ENCODE measurements around the gene MRNIP. TPM values are rescaled to one million over a fixed set of nuclear protein-coding genes. Genes with fewer than 3 reads are reported as not detected.

MRNIP gene
- total RNA-seq, 1 experiment from 2014 or later = 33.6 TPM

DNA sequence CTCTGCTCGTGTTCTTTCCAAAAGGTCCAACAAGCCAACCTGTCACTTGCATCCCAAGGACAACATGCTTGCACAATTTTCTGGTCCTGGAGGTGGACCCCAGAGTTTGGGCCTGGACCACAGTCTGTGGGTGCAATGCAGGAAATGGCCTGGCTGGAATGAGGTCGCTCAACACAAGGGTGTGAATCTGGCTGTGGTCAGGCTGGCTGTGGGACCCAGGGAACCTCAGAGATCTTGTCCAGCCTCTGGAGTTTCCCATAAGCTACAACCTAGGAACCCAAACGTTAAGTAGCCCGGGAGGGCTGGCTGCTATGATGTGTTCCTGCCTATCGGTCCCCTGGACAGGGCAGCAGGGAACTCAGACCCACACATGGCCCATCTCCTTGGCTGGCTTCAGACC is 33.6 kb upstream of the MRNIP start:
- Histone ChIP-seq H3K27me3 (ENCODE audit: low read length) (no peaks in the 10 kb centered on the region), H2AFZ (ENCODE audit: low read length) (no peak overlapping the region), H4K20me1 (ENCODE audit: insufficient read depth, low read depth, low read length) (no peaks in the 10 kb centered on the region), H3K27ac (ENCODE audit: low read length) (no peak overlapping the region), H3K4me1 (ENCODE audit: low read length) (no peaks in the 10 kb centered on the region), H3K9ac (ENCODE audit: low read length) (no peak overlapping the region), H3K36me3 (ENCODE audit: insufficient read depth, low read length) (peaks cover 23% of the 10 kb centered on the region), H3K9me3 (ENCODE audit: low read length) (no peaks in the 10 kb centered on the region), H3K79me2 (ENCODE audit: low read length) (no peaks in the 10 kb centered on the region), H3K4me3 (ENCODE audit: low read length) (no peak overlapping the region), H3K4me2 (ENCODE audit: low read depth, low read length, poor library complexity, severe bottlenecking) (no peak overlapping the region), H3K9me2 (replicated peaks; ENCODE audit: insufficient read depth, low read length) (no peaks in the 10 kb centered on the region)
- DNase-seq = no peak

DNA sequence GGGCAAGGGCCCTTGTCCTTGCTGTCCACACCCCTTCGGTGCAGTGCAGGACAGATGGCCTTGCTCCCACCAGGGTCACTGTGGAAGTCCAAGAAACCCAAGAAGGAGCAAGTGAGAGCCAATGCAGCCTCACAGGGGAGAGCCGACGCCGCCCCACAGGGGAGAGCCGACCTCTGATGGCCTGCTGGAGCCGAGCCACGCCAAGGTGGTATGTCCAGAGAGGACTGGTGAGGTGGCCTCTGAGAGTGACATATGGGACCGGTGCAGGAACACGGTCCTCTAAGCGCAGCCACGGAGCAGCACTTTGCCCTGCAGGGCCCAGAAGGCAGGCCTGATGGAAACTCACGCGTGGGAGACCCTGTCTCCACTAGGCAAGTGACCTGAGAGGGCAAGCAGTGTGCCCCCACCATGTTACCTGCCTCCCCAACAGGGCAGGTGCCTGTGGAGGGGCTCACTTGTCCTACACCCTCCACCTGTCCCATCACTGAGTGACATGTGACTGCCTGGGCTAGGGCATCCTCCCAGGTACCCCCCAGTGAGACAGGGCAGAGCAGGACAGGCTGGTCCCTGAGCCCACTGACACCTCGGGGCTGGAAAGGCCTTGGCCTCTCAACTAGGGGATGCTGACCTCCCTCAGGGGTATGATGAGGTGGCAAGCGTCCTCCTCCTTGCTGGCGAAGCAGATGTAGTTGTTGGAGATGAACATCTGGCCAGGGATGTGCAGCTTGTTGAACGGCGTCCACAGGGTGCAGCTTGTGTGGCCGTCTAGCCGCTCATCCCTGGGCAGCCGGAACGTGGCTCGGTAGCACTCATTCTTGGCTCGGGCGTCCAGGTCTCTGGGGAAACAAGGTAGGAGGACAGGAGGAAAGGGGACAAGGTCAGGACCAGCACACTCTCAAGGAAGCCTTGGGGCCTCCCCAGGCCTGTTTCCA is 32.4 kb upstream of the MRNIP start:
- H3K4me3 ChIP-seq (ENCODE audit: low read length) = no peak overlapping the region
- no peak overlapping the region for H2AFZ ChIP-seq (ENCODE audit: low read length)
- H3K27me3 ChIP-seq (ENCODE audit: low read length) = no peaks in the 10 kb centered on the region
- H3K4me2 ChIP-seq (ENCODE audit: low read depth, low read length, poor library complexity, severe bottlenecking) = no peak overlapping the region
- no peaks in the 10 kb centered on the region for H3K9me3 ChIP-seq (ENCODE audit: low read length)
- no peaks in the 10 kb centered on the region for H4K20me1 ChIP-seq (ENCODE audit: insufficient read depth, low read depth, low read length)
- H3K4me1 ChIP-seq (ENCODE audit: low read length) = no peaks in the 10 kb centered on the region
- DNase-seq = no peak
- no peaks in the 10 kb centered on the region for H3K9me2 ChIP-seq (replicated peaks; ENCODE audit: insufficient read depth, low read length)
- peaks cover 33% of the 10 kb centered on the region for H3K36me3 ChIP-seq (ENCODE audit: insufficient read depth, low read length)
- no peaks in the 10 kb centered on the region for H3K79me2 ChIP-seq (ENCODE audit: low read length)
- H3K9ac ChIP-seq (ENCODE audit: low read length) = no peak overlapping the region
- H3K27ac ChIP-seq (ENCODE audit: low read length) = no peak overlapping the region

DNA sequence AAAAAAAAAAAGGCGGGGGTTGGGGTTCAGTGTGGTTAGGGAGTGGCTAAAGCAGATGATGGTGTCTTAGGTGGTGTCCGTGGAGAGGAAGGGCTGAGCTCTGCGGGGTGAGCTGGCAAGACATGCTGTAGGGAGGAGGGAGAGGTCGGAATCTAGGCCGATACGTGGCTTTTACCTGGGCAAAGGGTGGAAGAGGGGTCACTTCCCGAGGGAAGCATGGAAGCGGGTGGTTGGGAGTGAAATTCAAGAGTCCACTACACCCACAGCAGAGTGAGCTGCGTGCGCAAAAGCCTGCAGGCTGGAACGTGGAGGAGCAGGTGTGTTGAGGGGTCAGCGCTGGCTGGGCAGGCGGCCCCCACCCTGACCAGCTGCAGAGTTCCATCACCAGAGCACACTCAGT is 31.3 kb upstream of the MRNIP start:
- H3K9me3 ChIP-seq (ENCODE audit: low read length) = no peaks in the 10 kb centered on the region
- no peak overlapping the region for H3K4me3 ChIP-seq (ENCODE audit: low read length)
- H2AFZ ChIP-seq (ENCODE audit: low read length) = no peak overlapping the region
- no peak overlapping the region for H3K9ac ChIP-seq (ENCODE audit: low read length)
- no peaks in the 10 kb centered on the region for H4K20me1 ChIP-seq (ENCODE audit: insufficient read depth, low read depth, low read length)
- H3K79me2 ChIP-seq (ENCODE audit: low read length) = no peaks in the 10 kb centered on the region
- H3K27ac ChIP-seq (ENCODE audit: low read length) = no peak overlapping the region
- H3K9me2 ChIP-seq (replicated peaks; ENCODE audit: insufficient read depth, low read length) = no peaks in the 10 kb centered on the region
- H3K4me2 ChIP-seq (ENCODE audit: low read depth, low read length, poor library complexity, severe bottlenecking) = no peak overlapping the region
- H3K4me1 ChIP-seq (ENCODE audit: low read length) = no peaks in the 10 kb centered on the region
- no peaks in the 10 kb centered on the region for H3K27me3 ChIP-seq (ENCODE audit: low read length)
- no peak for DNase-seq
- H3K36me3 ChIP-seq (ENCODE audit: insufficient read depth, low read length) = peaks cover 30% of the 10 kb centered on the region

DNA sequence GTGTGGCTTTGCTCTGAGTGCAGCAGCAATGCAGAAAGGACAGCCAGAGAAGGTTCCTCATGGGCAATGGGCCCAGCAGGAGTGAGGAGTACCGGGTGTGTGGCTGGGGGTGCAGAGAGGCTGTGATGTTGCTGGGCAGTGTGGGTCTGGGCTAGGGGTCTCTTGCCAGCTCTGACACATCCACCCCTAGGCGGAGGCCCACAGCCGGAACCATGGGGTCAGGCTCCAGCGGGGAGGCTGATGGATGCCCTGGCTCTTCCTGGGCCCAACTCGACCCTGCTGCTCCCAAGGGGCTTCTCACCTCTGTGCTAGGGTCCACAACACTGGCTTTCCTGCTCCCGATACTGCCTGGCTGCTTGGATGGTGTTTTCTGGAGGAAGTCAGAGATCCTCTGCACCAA is 29.2 kb upstream of the MRNIP start:
- H3K36me3 ChIP-seq (ENCODE audit: insufficient read depth, low read length) = peaks cover 48% of the 10 kb centered on the region
- no peaks in the 10 kb centered on the region for H3K9me2 ChIP-seq (replicated peaks; ENCODE audit: insufficient read depth, low read length)
- H3K27me3 ChIP-seq (ENCODE audit: low read length) = no peaks in the 10 kb centered on the region
- H3K9ac ChIP-seq (ENCODE audit: low read length) = no peak overlapping the region
- H2AFZ ChIP-seq (ENCODE audit: low read length) = no peak overlapping the region
- no peak overlapping the region for H3K4me3 ChIP-seq (ENCODE audit: low read length)
- no peak overlapping the region for H3K27ac ChIP-seq (ENCODE audit: low read length)
- no peaks in the 10 kb centered on the region for H3K79me2 ChIP-seq (ENCODE audit: low read length)
- no peaks in the 10 kb centered on the region for H3K9me3 ChIP-seq (ENCODE audit: low read length)
- no peak for DNase-seq
- no peaks in the 10 kb centered on the region for H4K20me1 ChIP-seq (ENCODE audit: insufficient read depth, low read depth, low read length)
- no peaks in the 10 kb centered on the region for H3K4me1 ChIP-seq (ENCODE audit: low read length)
- H3K4me2 ChIP-seq (ENCODE audit: low read depth, low read length, poor library complexity, severe bottlenecking) = no peak overlapping the region

DNA sequence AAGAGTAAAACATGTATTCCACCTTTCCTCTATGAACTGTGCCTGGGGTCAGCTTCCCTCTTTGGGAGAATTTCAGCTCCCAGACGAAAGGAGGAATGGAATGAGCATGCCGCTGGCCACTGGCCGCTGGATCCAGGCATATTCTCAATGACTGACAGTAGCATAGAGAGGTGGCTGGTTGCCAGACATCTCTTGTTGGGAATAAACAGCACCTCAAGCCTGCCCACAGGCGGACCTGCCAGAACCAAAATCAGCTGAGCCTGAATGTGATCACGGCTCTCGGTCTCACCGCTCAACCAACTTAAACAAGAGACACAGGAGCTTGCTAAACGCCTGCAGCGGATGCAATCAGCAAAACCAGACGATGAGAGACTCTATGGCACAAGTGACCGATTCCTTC is 28.5 kb upstream of the MRNIP start:
- Histone ChIP-seq H3K9ac (ENCODE audit: low read length) (no peak overlapping the region), H3K4me3 (ENCODE audit: low read length) (no peak overlapping the region), H3K4me2 (ENCODE audit: low read depth, low read length, poor library complexity, severe bottlenecking) (no peak overlapping the region), H2AFZ (ENCODE audit: low read length) (no peak overlapping the region), H3K27ac (ENCODE audit: low read length) (no peak overlapping the region), H3K27me3 (ENCODE audit: low read length) (no peaks in the 10 kb centered on the region), H3K9me3 (ENCODE audit: low read length) (no peaks in the 10 kb centered on the region), H4K20me1 (ENCODE audit: insufficient read depth, low read depth, low read length) (no peaks in the 10 kb centered on the region), H3K9me2 (replicated peaks; ENCODE audit: insufficient read depth, low read length) (no peaks in the 10 kb centered on the region), H3K4me1 (ENCODE audit: low read length) (no peaks in the 10 kb centered on the region), H3K79me2 (ENCODE audit: low read length) (no peaks in the 10 kb centered on the region), H3K36me3 (ENCODE audit: insufficient read depth, low read length) (peaks cover 48% of the 10 kb centered on the region)
- DNase-seq = no peak

DNA sequence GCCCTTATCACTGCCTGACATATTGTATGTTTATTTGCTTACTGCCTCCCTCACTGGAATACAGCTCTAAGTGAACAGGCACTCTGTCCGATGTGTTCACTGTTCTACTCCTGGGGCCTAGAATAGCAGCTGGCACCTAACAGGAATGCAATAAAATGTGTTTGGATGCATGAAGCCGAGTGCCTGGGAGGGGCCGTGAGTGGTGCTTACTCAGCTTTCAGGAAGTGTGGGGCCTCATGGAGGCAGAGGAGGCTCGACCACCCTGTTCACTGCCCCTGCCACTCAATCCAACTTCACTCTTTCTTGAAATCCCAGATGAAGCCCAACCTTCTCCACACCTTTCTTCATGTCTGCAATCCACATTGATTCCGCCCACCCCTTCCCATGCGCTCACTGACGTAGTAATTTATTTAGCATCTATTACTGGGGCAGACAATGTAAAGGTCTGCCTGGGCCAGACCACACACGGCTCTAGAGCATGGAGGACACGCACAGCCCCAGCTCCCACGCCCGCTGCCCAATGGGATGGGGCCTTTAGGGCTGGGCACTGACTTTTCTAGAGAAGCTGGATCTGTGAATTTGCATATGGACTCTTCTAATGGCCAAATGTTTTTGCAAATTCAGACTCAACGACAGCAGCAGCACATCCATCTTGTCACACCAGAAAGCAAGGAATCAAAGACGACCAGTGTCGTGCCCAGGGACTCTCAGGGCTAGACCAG is 27.7 kb upstream of the MRNIP start:
- Histone ChIP-seq H3K27me3 (ENCODE audit: low read length) (no peaks in the 10 kb centered on the region), H3K4me1 (ENCODE audit: low read length) (no peaks in the 10 kb centered on the region), H3K9ac (ENCODE audit: low read length) (no peak overlapping the region), H3K79me2 (ENCODE audit: low read length) (no peaks in the 10 kb centered on the region), H3K27ac (ENCODE audit: low read length) (no peak overlapping the region), H4K20me1 (ENCODE audit: insufficient read depth, low read depth, low read length) (no peaks in the 10 kb centered on the region), H3K4me3 (ENCODE audit: low read length) (no peak overlapping the region), H3K36me3 (ENCODE audit: insufficient read depth, low read length) (peaks cover 47% of the 10 kb centered on the region), H3K9me3 (ENCODE audit: low read length) (no peaks in the 10 kb centered on the region), H2AFZ (ENCODE audit: low read length) (no peak overlapping the region), H3K4me2 (ENCODE audit: low read depth, low read length, poor library complexity, severe bottlenecking) (no peak overlapping the region), H3K9me2 (replicated peaks; ENCODE audit: insufficient read depth, low read length) (no peaks in the 10 kb centered on the region)
- DNase-seq = no peak

DNA sequence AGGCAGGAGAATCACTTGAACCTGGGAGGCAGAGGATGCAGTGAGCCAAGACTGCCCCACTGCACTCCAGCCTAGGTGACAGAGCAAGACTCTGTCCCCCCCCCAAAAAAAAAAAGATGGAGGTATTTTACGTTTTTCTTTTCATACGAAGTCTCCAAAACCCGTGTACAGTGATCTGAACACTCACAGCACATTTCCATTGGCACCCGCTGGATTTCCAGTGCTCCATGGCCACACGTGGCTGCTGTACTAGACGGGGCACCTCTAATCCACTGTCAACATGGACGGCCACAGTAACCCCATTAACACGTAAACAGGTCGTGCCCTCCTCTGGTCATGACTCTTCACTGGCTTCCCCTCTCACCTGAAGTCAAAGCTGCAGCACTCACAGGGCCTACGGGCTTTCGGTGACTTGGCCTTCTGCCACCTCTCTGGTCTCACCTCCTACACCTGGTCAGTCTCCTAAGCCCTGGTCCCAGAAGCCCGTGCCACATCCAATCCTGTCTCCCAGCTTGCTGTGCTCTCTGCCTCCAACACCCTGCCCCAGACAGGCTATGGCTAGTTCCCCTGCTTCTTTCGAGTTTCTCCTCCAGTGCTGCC is 27.0 kb upstream of the MRNIP start:
- no peaks in the 10 kb centered on the region for H3K79me2 ChIP-seq (ENCODE audit: low read length)
- no peaks in the 10 kb centered on the region for H3K4me1 ChIP-seq (ENCODE audit: low read length)
- no peak overlapping the region for H3K9ac ChIP-seq (ENCODE audit: low read length)
- H3K9me2 ChIP-seq (replicated peaks; ENCODE audit: insufficient read depth, low read length) = no peaks in the 10 kb centered on the region
- peaks cover 44% of the 10 kb centered on the region for H3K36me3 ChIP-seq (ENCODE audit: insufficient read depth, low read length)
- H3K4me3 ChIP-seq (ENCODE audit: low read length) = no peak overlapping the region
- H3K27ac ChIP-seq (ENCODE audit: low read length) = no peak overlapping the region
- H3K27me3 ChIP-seq (ENCODE audit: low read length) = no peaks in the 10 kb centered on the region
- no peak for DNase-seq
- no peaks in the 10 kb centered on the region for H4K20me1 ChIP-seq (ENCODE audit: insufficient read depth, low read depth, low read length)
- H3K9me3 ChIP-seq (ENCODE audit: low read length) = no peaks in the 10 kb centered on the region
- no peak overlapping the region for H2AFZ ChIP-seq (ENCODE audit: low read length)
- H3K4me2 ChIP-seq (ENCODE audit: low read depth, low read length, poor library complexity, severe bottlenecking) = no peak overlapping the region

GRCh38 chr5:179883163-179883562 is 24.5 kb upstream of the MRNIP start:
- no peak for DNase-seq
- Histone ChIP-seq H2AFZ (ENCODE audit: low read length) (no peak overlapping the region), H3K9ac (ENCODE audit: low read length) (no peak overlapping the region), H4K20me1 (ENCODE audit: insufficient read depth, low read depth, low read length) (no peaks in the 10 kb centered on the region), H3K4me1 (ENCODE audit: low read length) (no peaks in the 10 kb centered on the region), H3K79me2 (ENCODE audit: low read length) (no peaks in the 10 kb centered on the region), H3K27ac (ENCODE audit: low read length) (no peak overlapping the region), H3K4me3 (ENCODE audit: low read length) (no peak overlapping the region), H3K27me3 (ENCODE audit: low read length) (no peaks in the 10 kb centered on the region), H3K36me3 (ENCODE audit: insufficient read depth, low read length) (peaks cover 38% of the 10 kb centered on the region), H3K9me3 (ENCODE audit: low read length) (no peaks in the 10 kb centered on the region), H3K9me2 (replicated peaks; ENCODE audit: insufficient read depth, low read length) (no peaks in the 10 kb centered on the region), H3K4me2 (ENCODE audit: low read depth, low read length, poor library complexity, severe bottlenecking) (no peak overlapping the region)
